ENCODE measurements around the gene MAEA. TPM values are rescaled to one million over a fixed set of nuclear protein-coding genes. Genes with fewer than 3 reads are reported as not detected.

MAEA gene
- total and polyA plus RNA-seq, 4 donors, result 20.9 to 33.9 (median 29.8) TPM

DNA sequence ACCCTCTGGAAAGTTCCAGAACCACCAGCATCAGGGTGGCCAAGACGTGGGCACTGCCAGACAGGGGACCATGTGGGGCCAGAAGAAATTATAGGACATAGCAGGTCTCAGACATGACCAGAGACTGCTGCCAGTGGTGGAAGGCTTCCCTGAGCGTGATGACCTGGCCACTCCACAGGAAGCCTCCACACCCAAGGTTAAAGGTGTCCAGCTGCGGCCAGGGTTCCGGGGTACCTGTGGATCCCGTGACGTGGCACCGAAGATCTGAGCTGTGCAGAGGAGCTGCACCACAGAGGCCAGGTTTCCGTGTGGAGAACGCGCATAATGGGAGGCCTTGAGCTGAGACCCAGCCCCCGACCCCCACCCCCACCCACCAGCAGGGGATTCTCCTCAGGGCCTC lies 24.3 kb upstream of the MAEA start (continued):
- no peak for TF ChIP-seq TAF1 (conservative IDR thresholded peaks at IDR 0.05)
- no peak for TF ChIP-seq RAD21 (IDR thresholded peaks at IDR 0.05)
- TF ChIP-seq, protein P1, sequence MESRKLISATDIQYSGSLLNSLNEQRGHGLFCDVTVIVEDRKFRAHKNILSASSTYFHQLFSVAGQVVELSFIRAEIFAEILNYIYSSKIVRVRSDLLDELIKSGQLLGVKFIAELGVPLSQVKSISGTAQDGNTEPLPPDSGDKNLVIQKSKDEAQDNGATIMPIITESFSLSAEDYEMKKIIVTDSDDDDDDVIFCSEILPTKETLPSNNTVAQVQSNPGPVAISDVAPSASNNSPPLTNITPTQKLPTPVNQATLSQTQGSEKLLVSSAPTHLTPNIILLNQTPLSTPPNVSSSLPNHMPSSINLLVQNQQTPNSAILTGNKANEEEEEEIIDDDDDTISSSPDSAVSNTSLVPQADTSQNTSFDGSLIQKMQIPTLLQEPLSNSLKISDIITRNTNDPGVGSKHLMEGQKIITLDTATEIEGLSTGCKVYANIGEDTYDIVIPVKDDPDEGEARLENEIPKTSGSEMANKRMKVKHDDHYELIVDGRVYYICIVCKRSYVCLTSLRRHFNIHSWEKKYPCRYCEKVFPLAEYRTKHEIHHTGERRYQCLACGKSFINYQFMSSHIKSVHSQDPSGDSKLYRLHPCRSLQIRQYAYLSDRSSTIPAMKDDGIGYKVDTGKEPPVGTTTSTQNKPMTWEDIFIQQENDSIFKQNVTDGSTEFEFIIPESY (IDR thresholded peaks at IDR 0.05), result no peak
- no peak for TF ChIP-seq HNF4A (conservative IDR thresholded peaks at IDR 0.05)
- TF ChIP-seq SP1 (IDR thresholded peaks at IDR 0.05), result no peak
- TF ChIP-seq HNF4G (IDR thresholded peaks at IDR 0.05), result no peak

DNA sequence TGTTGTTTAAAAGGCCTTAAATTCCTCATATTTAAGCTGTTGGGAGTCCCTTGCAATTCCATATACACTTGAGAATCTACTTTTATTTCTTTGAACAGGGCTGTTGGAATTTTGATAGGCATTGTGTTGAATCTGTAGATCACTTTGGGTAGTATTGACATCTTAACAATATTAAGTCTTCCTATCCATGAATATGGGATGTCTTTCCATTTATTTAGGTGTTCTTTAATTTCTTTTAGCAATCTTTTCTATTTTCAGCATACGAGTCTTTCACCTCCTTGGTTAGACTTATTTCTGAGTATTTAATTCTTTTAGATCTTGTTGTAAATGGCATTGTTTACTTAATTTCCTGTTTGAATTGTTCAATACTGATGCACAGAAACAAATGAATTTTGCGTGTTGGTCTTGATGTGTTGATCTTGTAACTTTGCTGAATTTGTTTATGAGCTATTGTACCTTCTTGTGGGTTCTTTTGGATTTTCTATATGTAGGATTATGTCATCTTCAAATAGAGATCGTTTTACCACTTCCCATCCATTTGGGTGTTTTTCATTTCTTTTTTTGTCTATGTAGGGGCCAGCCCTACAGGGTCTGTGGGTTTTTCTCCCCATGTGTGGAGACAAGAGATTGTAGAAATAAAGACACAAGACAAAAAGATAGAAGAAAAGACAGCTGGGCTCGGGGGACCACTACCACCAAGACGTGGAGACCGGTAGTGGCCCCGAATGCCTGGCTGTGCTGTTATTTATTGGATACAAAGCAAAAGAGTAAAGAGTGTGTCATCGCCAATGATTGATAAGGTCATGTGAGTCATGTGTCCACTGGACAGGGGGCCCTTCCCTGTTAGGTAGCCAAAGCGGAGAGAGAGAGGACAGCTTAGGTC lies 22.6 kb upstream of the MAEA start:
- TF ChIP-seq SP1 (IDR thresholded peaks at IDR 0.05) (no peak), FOXA2 (IDR thresholded peaks at IDR 0.05) (no peak), NR2F2 (IDR thresholded peaks at IDR 0.05) (no peak), YY1 (IDR thresholded peaks at IDR 0.05) (no peak), JUND (IDR thresholded peaks at IDR 0.05) (no peak), HNF4A (conservative IDR thresholded peaks at IDR 0.05) (no peak), FOXA1 (IDR thresholded peaks at IDR 0.05) (no peak), RAD21 (IDR thresholded peaks at IDR 0.05) (no peak), GABPA (IDR thresholded peaks at IDR 0.05 in 1 of 2, conservative IDR thresholded peaks at IDR 0.05 in 1 of 2) (no peak), RXRA (IDR thresholded peaks at IDR 0.05) (no peak), HNF4G (IDR thresholded peaks at IDR 0.05) (no peak), EGR1 (IDR thresholded peaks at IDR 0.05; ENCODE audit: low read depth in 2 of 2) (no peak)
- TF ChIP-seq, protein P2, sequence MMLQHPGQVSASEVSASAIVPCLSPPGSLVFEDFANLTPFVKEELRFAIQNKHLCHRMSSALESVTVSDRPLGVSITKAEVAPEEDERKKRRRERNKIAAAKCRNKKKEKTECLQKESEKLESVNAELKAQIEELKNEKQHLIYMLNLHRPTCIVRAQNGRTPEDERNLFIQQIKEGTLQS (IDR thresholded peaks at IDR 0.05), result no peak
- TF ChIP-seq, protein P3, sequence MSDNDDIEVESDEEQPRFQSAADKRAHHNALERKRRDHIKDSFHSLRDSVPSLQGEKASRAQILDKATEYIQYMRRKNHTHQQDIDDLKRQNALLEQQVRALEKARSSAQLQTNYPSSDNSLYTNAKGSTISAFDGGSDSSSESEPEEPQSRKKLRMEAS (IDR thresholded peaks at IDR 0.05), result no peak
- TF ChIP-seq, protein P1 (IDR thresholded peaks at IDR 0.05), result no peak
- TF ChIP-seq, protein P4, sequence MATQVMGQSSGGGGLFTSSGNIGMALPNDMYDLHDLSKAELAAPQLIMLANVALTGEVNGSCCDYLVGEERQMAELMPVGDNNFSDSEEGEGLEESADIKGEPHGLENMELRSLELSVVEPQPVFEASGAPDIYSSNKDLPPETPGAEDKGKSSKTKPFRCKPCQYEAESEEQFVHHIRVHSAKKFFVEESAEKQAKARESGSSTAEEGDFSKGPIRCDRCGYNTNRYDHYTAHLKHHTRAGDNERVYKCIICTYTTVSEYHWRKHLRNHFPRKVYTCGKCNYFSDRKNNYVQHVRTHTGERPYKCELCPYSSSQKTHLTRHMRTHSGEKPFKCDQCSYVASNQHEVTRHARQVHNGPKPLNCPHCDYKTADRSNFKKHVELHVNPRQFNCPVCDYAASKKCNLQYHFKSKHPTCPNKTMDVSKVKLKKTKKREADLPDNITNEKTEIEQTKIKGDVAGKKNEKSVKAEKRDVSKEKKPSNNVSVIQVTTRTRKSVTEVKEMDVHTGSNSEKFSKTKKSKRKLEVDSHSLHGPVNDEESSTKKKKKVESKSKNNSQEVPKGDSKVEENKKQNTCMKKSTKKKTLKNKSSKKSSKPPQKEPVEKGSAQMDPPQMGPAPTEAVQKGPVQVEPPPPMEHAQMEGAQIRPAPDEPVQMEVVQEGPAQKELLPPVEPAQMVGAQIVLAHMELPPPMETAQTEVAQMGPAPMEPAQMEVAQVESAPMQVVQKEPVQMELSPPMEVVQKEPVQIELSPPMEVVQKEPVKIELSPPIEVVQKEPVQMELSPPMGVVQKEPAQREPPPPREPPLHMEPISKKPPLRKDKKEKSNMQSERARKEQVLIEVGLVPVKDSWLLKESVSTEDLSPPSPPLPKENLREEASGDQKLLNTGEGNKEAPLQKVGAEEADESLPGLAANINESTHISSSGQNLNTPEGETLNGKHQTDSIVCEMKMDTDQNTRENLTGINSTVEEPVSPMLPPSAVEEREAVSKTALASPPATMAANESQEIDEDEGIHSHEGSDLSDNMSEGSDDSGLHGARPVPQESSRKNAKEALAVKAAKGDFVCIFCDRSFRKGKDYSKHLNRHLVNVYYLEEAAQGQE (IDR thresholded peaks at IDR 0.05), result no peak
- TF ChIP-seq, protein P5, sequence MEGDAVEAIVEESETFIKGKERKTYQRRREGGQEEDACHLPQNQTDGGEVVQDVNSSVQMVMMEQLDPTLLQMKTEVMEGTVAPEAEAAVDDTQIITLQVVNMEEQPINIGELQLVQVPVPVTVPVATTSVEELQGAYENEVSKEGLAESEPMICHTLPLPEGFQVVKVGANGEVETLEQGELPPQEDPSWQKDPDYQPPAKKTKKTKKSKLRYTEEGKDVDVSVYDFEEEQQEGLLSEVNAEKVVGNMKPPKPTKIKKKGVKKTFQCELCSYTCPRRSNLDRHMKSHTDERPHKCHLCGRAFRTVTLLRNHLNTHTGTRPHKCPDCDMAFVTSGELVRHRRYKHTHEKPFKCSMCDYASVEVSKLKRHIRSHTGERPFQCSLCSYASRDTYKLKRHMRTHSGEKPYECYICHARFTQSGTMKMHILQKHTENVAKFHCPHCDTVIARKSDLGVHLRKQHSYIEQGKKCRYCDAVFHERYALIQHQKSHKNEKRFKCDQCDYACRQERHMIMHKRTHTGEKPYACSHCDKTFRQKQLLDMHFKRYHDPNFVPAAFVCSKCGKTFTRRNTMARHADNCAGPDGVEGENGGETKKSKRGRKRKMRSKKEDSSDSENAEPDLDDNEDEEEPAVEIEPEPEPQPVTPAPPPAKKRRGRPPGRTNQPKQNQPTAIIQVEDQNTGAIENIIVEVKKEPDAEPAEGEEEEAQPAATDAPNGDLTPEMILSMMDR (IDR thresholded peaks at IDR 0.05; ENCODE audit: low read depth, low read length, missing input control), result no peak
- no peaks in the 10 kb centered on the region for H3K4me1 ChIP-seq (ENCODE audit: control insufficient read depth in 4 of 4, insufficient read depth in 4 of 4, low read length in 3 of 4)
- no peak overlapping the region for H3K27ac ChIP-seq (ENCODE audit: low read depth in 1 of 2, low read length in 2 of 2)
- H3K27me3 ChIP-seq (ENCODE audit: control insufficient read depth in 4 of 4, insufficient read depth in 4 of 4, low read length in 3 of 4), result no peaks in the 10 kb centered on the region
- no peak overlapping the region for H3K4me3 ChIP-seq (ENCODE audit: low read depth in 1 of 3, low read length in 3 of 3)
- no peaks in the 10 kb centered on the region for H3K9me3 ChIP-seq (ENCODE audit: control insufficient read depth in 4 of 4, low read length in 3 of 4)
- DNase-seq (ENCODE audit: low spot score), result no peak
- 83% methylated on average over 9 of the region's 9 CpGs for WGBS
- H3K9ac ChIP-seq (ENCODE audit: low read depth in 1 of 2, low read length in 2 of 2), result no peak overlapping the region
- no peaks in the 10 kb centered on the region for H3K36me3 ChIP-seq (ENCODE audit: control insufficient read depth in 4 of 4, insufficient read depth in 3 of 4, low read depth in 1 of 4, low read length in 3 of 4)

Data from liver (tissue), 9 donors.